DMS53 (cell line): ENCODE results near the gene TAF1C.
A peak's percentile ranks its signal among the peaks of the same experiment; 100 is the strongest.

ENCODE experiments used
- DNase-seq: peaks from one replicate; lab custom pipeline; 2025; lab: John Stamatoyannopoulos, UW

TAF1C gene

GRCh38 chr16:84159800-84160199 lies 27.1 kb downstream of the TAF1C start:
- no peak for DNase-seq

- DNase-seq = no peak
These were observed 27.9 kb downstream of the TAF1C start for GRCh38 chr16:84159007-84159406.

- DNase-seq = peak; percentile 33
These were observed 30.5 kb downstream of the TAF1C start for GRCh38 chr16:84156342-84156784.

- no peak for DNase-seq
These were observed 31.1 kb downstream of the TAF1C start for GRCh38 chr16:84155771-84156170.

GRCh38 chr16:84155226-84155625 lies 31.6 kb downstream of the TAF1C start:
- DNase-seq = no peak

GRCh38 chr16:84153660-84154214 lies 33.1 kb downstream of the TAF1C start:
- no peak for DNase-seq

- DNase-seq = no peak
These were observed 35.9 kb downstream of the TAF1C start for GRCh38 chr16:84150926-84151325.

- peak; percentile 93 for DNase-seq
These were observed 41.8 kb downstream of the TAF1C start, which contains the start of the genes DNAAF1 and HSDL1 for GRCh38 chr16:84144859-84145639. Gene DNAAF1, plus strand, starts transcription at chr16:84145308. Its CDS starts 133 bp downstream, at chr16:84145441. Gene HSDL1, minus strand, starts transcription at chr16:84145177. Its CDS starts 13,856 bp downstream, at chr16:84131321.

GRCh38 chr16:84144209-84144858 lies 42.5 kb downstream of the TAF1C start:
- peak; percentile 48 for DNase-seq

- DNase-seq = no peak
These were observed 43.1 kb downstream of the TAF1C start for GRCh38 chr16:84143784-84144199.

- no peak for DNase-seq
These were observed 43.8 kb downstream of the TAF1C start for GRCh38 chr16:84143081-84143480.

- DNase-seq = peak; percentile 22
These were observed 45.6 kb downstream of the TAF1C start for GRCh38 chr16:84141143-84141670.

- DNase-seq = no peak
These were observed 47.1 kb downstream of the TAF1C start for GRCh38 chr16:84139628-84140258.

- DNase-seq = peak; percentile 93
These were observed 47.8 kb downstream of the TAF1C start for GRCh38 chr16:84138824-84139627.

GRCh38 chr16:84138500-84138823 lies 48.4 kb downstream of the TAF1C start:
- DNase-seq = no peak

- no peak for DNase-seq
These were observed 49.0 kb downstream of the TAF1C start for GRCh38 chr16:84137769-84138357.

- no peak for DNase-seq
These were observed 49.6 kb downstream of the TAF1C start for GRCh38 chr16:84137287-84137686.

GRCh38 chr16:84136331-84137125 lies 50.3 kb downstream of the TAF1C start:
- DNase-seq = no peak

GRCh38 chr16:84132527-84133285 lies 54.2 kb downstream of the TAF1C start:
- DNase-seq = no peak
